Measurements from ENCODE around the gene CTU2.

The CTU2 gene

GRCh38 chr16:88710556-88710955 lies 4.3 kb downstream of the CTU2 start:
- Histone ChIP-seq H3K9ac (peak overlapping the region in 4 of 11 experiments; percentile 15 to 41 (median 32); a peak in 5 of 22 replicates), H3K27me3 (peaks cover 0 to 7% (median 5%) of the 10 kb centered on the region in 11 experiments; a peak in 13 of 22 replicates), H3K4me1 (peaks cover 18 to 43% (median 36%) of the 10 kb centered on the region in 10 experiments), H4K20me1 (peaks cover 0 to 92% (median 80%) of the 10 kb centered on the region in 11 experiments; a peak in 19 of 22 replicates), H3K4me2 (peak overlapping the region in 5 of 11 experiments; percentile 15 to 30 (median 24); a peak in 6 of 22 replicates), H3K9me3 (replicated peaks in 1 of 11) (no peaks in the 10 kb centered on the region), H3K36me3 (peaks cover 21 to 72% (median 47%) of the 10 kb centered on the region in 11 experiments), H3K4me3 (no peak overlapping the region), H3K27ac (no peak overlapping the region)
- no peak for TF ChIP-seq Cebpa-rat (IDR thresholded peaks at IDR 0.05)

- no peak overlapping the region for H3K27ac ChIP-seq
- TF ChIP-seq Cebpa-rat (IDR thresholded peaks at IDR 0.05), result no peak
- H3K9ac ChIP-seq, result 0 out of 22 replicates have a peak overlapping the region, but pooled peaks of 1 of the 11 experiments have one; percentile 23
- H3K4me2 ChIP-seq, result 0 out of 22 replicates have a peak overlapping the region, but pooled peaks of 1 of the 11 experiments have one; percentile 24
- H3K4me1 ChIP-seq, result peaks cover 16 to 42% (median 33%) of the 10 kb centered on the region in 10 experiments
- H3K4me3 ChIP-seq, result no peak overlapping the region
- peaks cover 34 to 85% (median 60%) of the 10 kb centered on the region in 11 experiments for H3K36me3 ChIP-seq
- peaks cover 0 to 3% (median 0%) of the 10 kb centered on the region in 11 experiments; a peak in 1 of 22 replicates for H3K27me3 ChIP-seq
- H4K20me1 ChIP-seq, result peaks cover 4 to 96% (median 93%) of the 10 kb centered on the region in 11 experiments; a peak in 20 of 22 replicates
- no peaks in the 10 kb centered on the region for H3K9me3 ChIP-seq (replicated peaks in 1 of 11)
These were observed 5.5 kb downstream of the CTU2 start for GRCh38 chr16:88711750-88712340.

GRCh38 chr16:88712362-88712979 lies 6.2 kb downstream of the CTU2 start:
- peaks cover 4 to 96% (median 94%) of the 10 kb centered on the region in 11 experiments; a peak in 21 of 22 replicates for H4K20me1 ChIP-seq

GRCh38 chr16:88713054-88713453 lies 6.8 kb downstream of the CTU2 start:
- H3K9me3 ChIP-seq (replicated peaks in 1 of 11), result no peaks in the 10 kb centered on the region
- no peak overlapping the region for H3K9ac ChIP-seq
- no peak overlapping the region for H3K27ac ChIP-seq
- peaks cover 8 to 96% (median 95%) of the 10 kb centered on the region in 11 experiments; a peak in 21 of 22 replicates for H4K20me1 ChIP-seq
- peaks cover 40 to 94% (median 72%) of the 10 kb centered on the region in 11 experiments for H3K36me3 ChIP-seq
- no peak for TF ChIP-seq Cebpa-rat (IDR thresholded peaks at IDR 0.05)
- H3K27me3 ChIP-seq, result peaks cover 0 to 4% (median 0%) of the 10 kb centered on the region in 11 experiments; a peak in 1 of 22 replicates
- no peak overlapping the region for H3K4me2 ChIP-seq
- no peak overlapping the region for H3K4me3 ChIP-seq
- H3K4me1 ChIP-seq, result peaks cover 15 to 42% (median 33%) of the 10 kb centered on the region in 10 experiments

More at GRCh38 chr16:88712362-88712979, 6.2 kb downstream of the CTU2 start:
- Histone ChIP-seq H3K9ac (0 out of 22 replicates have a peak overlapping the region, but pooled peaks of 1 of the 11 experiments have one; percentile 23), H3K27ac (no peak overlapping the region), H3K4me2 (no peak overlapping the region), H3K4me3 (no peak overlapping the region), H3K4me1 (peaks cover 13 to 42% (median 33%) of the 10 kb centered on the region in 10 experiments), H3K27me3 (peaks cover 0 to 4% (median 0%) of the 10 kb centered on the region in 11 experiments; a peak in 1 of 22 replicates), H3K9me3 (replicated peaks in 1 of 11) (no peaks in the 10 kb centered on the region), H3K36me3 (peaks cover 40 to 91% (median 66%) of the 10 kb centered on the region in 11 experiments)
- TF ChIP-seq Cebpa-rat (IDR thresholded peaks at IDR 0.05), result no peak

DNA sequence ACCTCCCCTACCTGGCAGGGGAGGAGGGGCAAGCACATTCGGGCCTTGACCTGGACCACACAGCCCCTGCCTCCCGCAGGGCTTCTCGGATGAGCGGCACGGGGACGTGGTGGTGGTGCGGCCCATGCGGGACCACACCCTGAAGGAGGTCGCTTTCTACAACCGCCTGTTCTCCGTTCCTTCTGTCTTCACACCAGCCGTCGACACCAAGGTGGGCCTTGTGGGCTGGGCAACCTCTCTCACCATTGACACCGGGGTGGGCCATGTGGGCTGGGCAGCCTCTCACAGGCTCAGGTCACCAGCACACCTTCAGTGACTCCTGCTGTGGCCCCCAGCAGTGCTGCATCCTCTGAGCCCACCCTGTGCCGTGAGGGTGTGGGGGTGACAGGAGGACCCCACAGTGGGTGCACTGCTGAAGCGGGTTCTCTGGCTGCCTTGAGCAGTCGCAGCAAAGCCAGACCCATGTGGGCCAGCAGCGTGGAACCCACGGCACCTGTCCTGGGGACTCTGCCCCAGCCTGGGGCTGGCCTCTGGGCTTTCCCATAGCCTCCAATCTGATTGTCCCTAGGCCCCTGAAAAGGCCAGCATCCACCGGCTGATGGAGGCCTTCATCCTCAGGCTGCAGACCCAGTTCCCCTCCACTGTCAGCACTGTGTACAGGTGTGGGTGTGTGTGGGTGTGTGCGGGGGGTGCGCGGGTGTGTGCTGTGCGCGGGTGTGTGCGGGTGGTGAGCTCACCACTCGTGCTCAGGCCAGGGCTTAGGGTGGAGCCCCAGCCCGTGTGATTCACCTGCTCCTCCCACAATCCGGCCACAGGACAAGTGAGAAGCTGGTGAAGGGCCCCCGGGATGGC lies 7.5 kb downstream of the CTU2 start:
- H3K9ac ChIP-seq, result no peak overlapping the region
- H3K4me3 ChIP-seq, result no peak overlapping the region
- H3K27ac ChIP-seq, result no peak overlapping the region
- H3K4me1 ChIP-seq, result peaks cover 17 to 42% (median 33%) of the 10 kb centered on the region in 10 experiments
- H3K36me3 ChIP-seq, result peaks cover 44 to 94% (median 73%) of the 10 kb centered on the region in 11 experiments
- H3K4me2 ChIP-seq, result no peak overlapping the region
- peaks cover 0 to 4% (median 0%) of the 10 kb centered on the region in 11 experiments; a peak in 1 of 22 replicates for H3K27me3 ChIP-seq
- TF ChIP-seq Cebpa-rat (IDR thresholded peaks at IDR 0.05), result no peak
- no peaks in the 10 kb centered on the region for H3K9me3 ChIP-seq (replicated peaks in 1 of 11)
- H4K20me1 ChIP-seq, result peaks cover 11 to 96% (median 95%) of the 10 kb centered on the region in 11 experiments; a peak in 21 of 22 replicates

DNA sequence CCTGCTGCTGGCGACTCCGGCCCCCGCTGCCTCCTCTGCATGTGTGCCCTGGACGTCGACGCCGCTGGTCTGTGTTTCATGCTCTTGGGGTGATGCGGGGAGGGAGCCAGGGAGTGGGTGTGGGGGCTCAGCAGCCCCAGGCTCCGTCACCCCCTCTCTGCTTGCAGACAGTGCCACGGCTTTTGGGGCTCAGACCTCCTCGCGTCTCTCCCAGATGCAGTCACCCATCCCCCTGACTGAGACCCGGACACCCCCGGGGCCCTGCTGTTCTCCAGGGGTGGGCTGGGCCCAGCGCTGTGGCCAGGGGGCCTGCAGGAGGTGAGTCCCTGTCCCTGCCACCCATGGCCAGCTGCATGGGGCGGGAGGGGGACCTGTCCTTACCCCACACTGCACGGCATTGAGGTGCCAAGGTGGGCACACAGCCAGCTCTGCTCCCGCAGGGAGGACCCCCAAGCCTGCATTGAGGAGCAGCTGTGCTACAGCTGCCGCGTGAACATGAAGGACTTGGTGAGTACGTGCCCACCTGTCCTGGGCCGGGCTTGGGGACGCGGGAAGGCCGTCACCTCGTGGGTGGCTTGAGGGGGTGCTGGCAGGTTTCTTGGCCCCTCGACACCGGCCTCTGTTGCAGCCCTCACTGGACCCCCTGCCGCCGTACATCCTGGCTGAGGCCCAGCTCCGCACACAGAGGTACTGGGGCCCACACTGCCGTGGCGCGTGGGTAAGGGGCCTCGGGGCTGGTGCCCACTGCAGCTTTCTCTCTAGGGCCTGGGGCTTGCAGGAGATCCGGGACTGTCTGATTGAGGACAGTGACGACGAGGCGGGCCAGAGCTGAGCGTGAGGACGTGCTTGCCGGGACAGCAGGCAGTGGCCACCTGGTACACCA lies 8.4 kb downstream of the CTU2 start:
- peaks cover 0 to 4% (median 0%) of the 10 kb centered on the region in 11 experiments; a peak in 1 of 22 replicates for H3K27me3 ChIP-seq
- no peak overlapping the region for H3K27ac ChIP-seq
- peaks cover 52 to 94% (median 76%) of the 10 kb centered on the region in 11 experiments for H3K36me3 ChIP-seq
- no peak for TF ChIP-seq Cebpa-rat (IDR thresholded peaks at IDR 0.05)
- no peak overlapping the region for H3K4me2 ChIP-seq
- H3K4me3 ChIP-seq, result no peak overlapping the region
- H3K9me3 ChIP-seq (replicated peaks in 1 of 11), result no peaks in the 10 kb centered on the region
- peaks cover 11 to 96% (median 95%) of the 10 kb centered on the region in 11 experiments; a peak in 21 of 22 replicates for H4K20me1 ChIP-seq
- peaks cover 25 to 47% (median 40%) of the 10 kb centered on the region in 10 experiments for H3K4me1 ChIP-seq
- H3K9ac ChIP-seq, result no peak overlapping the region

DNA sequence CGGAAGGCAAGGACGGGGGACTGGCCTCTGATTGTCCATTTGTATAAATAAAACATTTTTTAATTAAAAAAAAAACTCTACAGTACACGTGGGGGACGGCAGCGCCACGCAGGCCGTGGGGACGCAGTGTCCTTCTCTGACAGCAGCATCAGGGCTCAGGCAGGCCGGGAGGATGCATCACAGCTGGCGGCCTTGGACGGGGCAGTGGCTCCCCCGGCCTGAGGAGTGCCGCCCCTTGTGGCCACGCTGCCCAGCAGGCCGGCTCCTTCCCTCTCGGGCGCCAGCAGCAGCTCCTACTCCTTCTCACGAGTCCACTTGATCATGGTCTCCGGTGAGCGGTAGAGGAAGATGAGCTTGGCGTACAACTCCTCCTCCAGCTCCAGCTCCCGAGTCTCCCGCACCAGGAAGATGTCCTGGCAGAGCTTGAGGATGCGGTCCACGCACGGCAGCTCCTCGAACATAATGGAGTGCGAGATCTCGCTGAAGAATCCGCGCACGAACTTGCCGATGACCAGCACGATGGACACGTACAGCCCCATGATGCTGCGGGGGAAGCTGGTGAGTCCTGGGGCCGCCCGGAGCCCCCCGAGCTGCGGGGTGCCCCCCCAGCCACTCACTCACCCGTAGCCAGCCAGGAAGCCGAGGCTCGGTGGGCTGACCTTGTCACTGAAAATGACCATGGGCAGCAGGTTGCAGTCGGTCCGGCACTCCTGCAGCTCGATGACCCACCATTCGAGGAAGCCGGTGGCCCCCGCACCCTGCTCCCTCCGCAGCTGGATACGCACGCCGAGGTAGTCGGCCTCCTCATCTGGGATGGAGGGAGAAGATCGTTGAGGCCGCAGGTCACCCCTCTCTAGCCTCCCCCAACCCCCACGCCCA lies 9.2 kb downstream of the CTU2 start:
- Histone ChIP-seq H3K27me3 (peaks cover 0 to 4% (median 0%) of the 10 kb centered on the region in 11 experiments; a peak in 1 of 22 replicates), H3K9ac (no peak overlapping the region), H3K4me1 (peaks cover 25 to 51% (median 39%) of the 10 kb centered on the region in 10 experiments), H4K20me1 (peaks cover 11 to 96% (median 91%) of the 10 kb centered on the region in 11 experiments; a peak in 21 of 22 replicates), H3K4me3 (no peak overlapping the region), H3K9me3 (replicated peaks in 1 of 11) (no peaks in the 10 kb centered on the region), H3K4me2 (no peak overlapping the region), H3K36me3 (peaks cover 60 to 94% (median 76%) of the 10 kb centered on the region in 11 experiments), H3K27ac (no peak overlapping the region)
- TF ChIP-seq Cebpa-rat (IDR thresholded peaks at IDR 0.05), result no peak

Measured in BLaER1 treated with 17β-estradiol and CSF1 and Interleukin-3, amounts not matched to agents 10 nM and 100 nM (cell line).